Measurements from ENCODE around the gene CHRNA1. TPM values are rescaled to one million over a fixed set of nuclear protein-coding genes. Genes with fewer than 3 reads are reported as not detected.

CHRNA1 gene
- total RNA-seq (2.2 TPM), polyA plus RNA-seq (4.2 TPM)
- long read RNA-seq, donor 1 = 0 reads
- long read RNA-seq, donor 2 = 0 reads
- long read RNA-seq, donor 3, partial matches to known transcripts = 0 of 2 reads
- long read RNA-seq, donor 3, other reads (novel, unspliced or antisense) = 0 of 2 reads
- long read RNA-seq, donor 4 = 0 reads
- long read RNA-seq, donor 5 = 0 reads
- long read RNA-seq, donor 6 = 0 reads
- long read RNA-seq, donor 7, partial matches to known transcripts = 0 of 2 reads
- long read RNA-seq, donor 7, other reads (novel, unspliced or antisense) = 0 of 2 reads
- long read RNA-seq, donor 8 = 0 reads
- long read RNA-seq, donor 9, partial matches to known transcripts = 0 of 1 reads
- long read RNA-seq, donor 9, other reads (novel, unspliced or antisense) = 0 of 1 reads
- long read RNA-seq, donor 10 = 0 reads

GRCh38 chr2:174764280-174765255 lies at the start of gene CHRNA1:
CHRNA1 (minus strand) TSS chr2:174764472; CDS start chr2:174764394, 78 bp downstream.
- Histone ChIP-seq H3K4me1 (ENCODE audit: control insufficient read depth in 2 of 2, insufficient read depth in 2 of 2, low read length in 2 of 2) (peaks cover 0 to 7% of the 10 kb centered on the region in 2 donors), H3K36me3 (ENCODE audit: control insufficient read depth in 2 of 2, insufficient read depth in 2 of 2, low read length in 1 of 2) (no peaks in the 10 kb centered on the region), H3K4me3 (ENCODE audit: low read length in 2 of 2) (no peak within 1 kb of the TSS), H3K9me3 (ENCODE audit: control insufficient read depth in 2 of 2, insufficient read depth in 1 of 2, low read length in 1 of 2) (no peaks in the 10 kb centered on the region), H3K27me3 (ENCODE audit: control insufficient read depth in 2 of 2, insufficient read depth in 1 of 2, low read length in 1 of 2) (peaks cover 0 to 9% of the 10 kb centered on the region in 2 donors), H3K27ac (ENCODE audit: low read depth in 1 of 2, low read length in 1 of 2) (no peak within 1 kb of the TSS)
- 92% methylated on average over 13 of the region's 13 CpGs for WGBS
- DNase-seq (ENCODE audit: low read depth in 6 of 9, low spot score in 9 of 9) = no peak

DNA sequence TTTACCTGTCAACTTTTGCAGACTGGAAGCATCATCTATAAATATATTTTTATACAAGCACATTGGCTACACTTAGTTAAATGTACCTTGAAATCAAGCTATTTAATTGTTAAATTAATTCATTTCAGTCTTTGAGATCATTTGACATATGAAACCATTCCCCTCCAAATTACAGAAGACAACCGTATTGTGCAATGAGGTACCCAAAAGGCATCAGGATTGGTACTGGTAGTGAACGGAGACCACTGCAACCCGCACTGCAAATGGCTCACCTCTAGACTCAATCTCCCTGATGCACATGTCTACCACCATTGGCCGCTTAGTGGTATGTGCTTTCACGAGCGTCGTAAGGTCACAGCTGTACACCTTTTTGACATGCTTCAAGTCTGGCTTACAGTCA lies 47.8 kb upstream of the CHRNA1 start:
- H3K4me3 ChIP-seq (ENCODE audit: low read length in 2 of 2) = no peak overlapping the region
- no peaks in the 10 kb centered on the region for H3K4me1 ChIP-seq (ENCODE audit: control insufficient read depth in 2 of 2, insufficient read depth in 2 of 2, low read length in 2 of 2)
- no peaks in the 10 kb centered on the region for H3K27me3 ChIP-seq (ENCODE audit: control insufficient read depth in 2 of 2, insufficient read depth in 1 of 2, low read length in 1 of 2)
- no peaks in the 10 kb centered on the region for H3K36me3 ChIP-seq (ENCODE audit: control insufficient read depth in 2 of 2, insufficient read depth in 2 of 2, low read length in 1 of 2)
- no peak for DNase-seq (ENCODE audit: low read depth in 6 of 9, low spot score in 9 of 9)
- 98% methylated on average over 7 of the region's 7 CpGs for WGBS
- no peak overlapping the region for H3K27ac ChIP-seq (ENCODE audit: low read depth in 1 of 2, low read length in 1 of 2)
- no peaks in the 10 kb centered on the region for H3K9me3 ChIP-seq (ENCODE audit: control insufficient read depth in 2 of 2, insufficient read depth in 1 of 2, low read length in 1 of 2)

DNA sequence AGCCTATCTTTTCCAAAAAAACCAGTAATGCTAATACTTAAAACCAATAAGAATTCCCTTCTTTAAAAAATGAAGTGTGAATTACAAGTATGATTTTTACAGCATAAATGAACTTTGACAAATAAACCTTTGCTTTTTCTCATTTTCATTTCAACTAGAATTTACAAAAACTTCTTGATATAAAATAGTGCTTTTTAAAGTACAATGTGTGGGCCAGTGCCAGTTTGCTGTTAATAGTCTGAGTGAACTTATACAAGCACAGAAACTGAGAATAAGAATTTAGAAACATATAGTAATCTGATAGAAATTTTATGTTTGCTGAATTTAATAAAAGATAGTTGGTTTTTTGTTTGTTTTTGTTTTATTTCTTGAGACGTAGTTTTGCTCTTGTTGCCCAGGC lies 43.7 kb upstream of the CHRNA1 start:
- WGBS = 95% methylated on average over 1 of the region's 1 CpG
- no peak for DNase-seq (ENCODE audit: low read depth in 6 of 9, low spot score in 9 of 9)
- Histone ChIP-seq H3K27ac (ENCODE audit: low read depth in 1 of 2, low read length in 1 of 2) (no peak overlapping the region), H3K4me3 (ENCODE audit: low read length in 2 of 2) (no peak overlapping the region), H3K9me3 (ENCODE audit: control insufficient read depth in 2 of 2, insufficient read depth in 1 of 2, low read length in 1 of 2) (no peaks in the 10 kb centered on the region), H3K36me3 (ENCODE audit: control insufficient read depth in 2 of 2, insufficient read depth in 2 of 2, low read length in 1 of 2) (no peaks in the 10 kb centered on the region), H3K27me3 (ENCODE audit: control insufficient read depth in 2 of 2, insufficient read depth in 1 of 2, low read length in 1 of 2) (no peaks in the 10 kb centered on the region), H3K4me1 (ENCODE audit: control insufficient read depth in 2 of 2, insufficient read depth in 2 of 2, low read length in 2 of 2) (no peaks in the 10 kb centered on the region)

GRCh38 chr2:174805803-174806202 lies 41.5 kb upstream of the CHRNA1 start:
- no peaks in the 10 kb centered on the region for H3K9me3 ChIP-seq (ENCODE audit: control insufficient read depth in 2 of 2, insufficient read depth in 1 of 2, low read length in 1 of 2)
- H3K27ac ChIP-seq (ENCODE audit: low read depth in 1 of 2, low read length in 1 of 2) = no peak overlapping the region
- 98% methylated on average over 1 of the region's 1 CpG for WGBS
- no peaks in the 10 kb centered on the region for H3K36me3 ChIP-seq (ENCODE audit: control insufficient read depth in 2 of 2, insufficient read depth in 2 of 2, low read length in 1 of 2)
- no peak overlapping the region for H3K4me3 ChIP-seq (ENCODE audit: low read length in 2 of 2)
- DNase-seq (ENCODE audit: low read depth in 6 of 9, low spot score in 9 of 9) = no peak
- H3K27me3 ChIP-seq (ENCODE audit: control insufficient read depth in 2 of 2, insufficient read depth in 1 of 2, low read length in 1 of 2) = no peaks in the 10 kb centered on the region
- no peaks in the 10 kb centered on the region for H3K4me1 ChIP-seq (ENCODE audit: control insufficient read depth in 2 of 2, insufficient read depth in 2 of 2, low read length in 2 of 2)

DNA sequence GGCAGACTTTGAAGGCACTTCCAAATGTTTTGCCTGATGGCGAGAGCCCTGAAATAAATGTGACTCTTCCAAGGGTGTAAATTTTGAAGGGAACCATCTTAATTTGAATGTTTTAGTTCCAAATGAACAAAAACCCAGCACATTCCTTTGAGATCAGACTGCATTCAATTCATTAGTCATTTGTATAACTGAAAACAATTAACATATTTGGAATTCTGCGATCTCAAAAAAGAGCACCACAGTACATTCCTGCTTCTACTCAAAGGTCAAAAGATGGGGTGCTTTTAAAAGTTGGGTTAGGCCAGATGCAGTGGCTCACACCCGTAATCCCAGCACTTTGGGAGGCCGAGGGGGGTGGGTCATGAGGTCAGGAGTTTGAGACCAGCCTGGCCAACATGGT lies 38.2 kb upstream of the CHRNA1 start:
- Histone ChIP-seq H3K27ac (ENCODE audit: low read depth in 1 of 2, low read length in 1 of 2) (no peak overlapping the region), H3K36me3 (ENCODE audit: control insufficient read depth in 2 of 2, insufficient read depth in 2 of 2, low read length in 1 of 2) (no peaks in the 10 kb centered on the region), H3K4me1 (ENCODE audit: control insufficient read depth in 2 of 2, insufficient read depth in 2 of 2, low read length in 2 of 2) (no peaks in the 10 kb centered on the region), H3K27me3 (ENCODE audit: control insufficient read depth in 2 of 2, insufficient read depth in 1 of 2, low read length in 1 of 2) (no peaks in the 10 kb centered on the region), H3K9me3 (ENCODE audit: control insufficient read depth in 2 of 2, insufficient read depth in 1 of 2, low read length in 1 of 2) (no peaks in the 10 kb centered on the region), H3K4me3 (ENCODE audit: low read length in 2 of 2) (no peak overlapping the region)
- DNase-seq (ENCODE audit: low read depth in 6 of 9, low spot score in 9 of 9) = no peak
- 96% methylated on average over 4 of the region's 4 CpGs for WGBS

- no peak overlapping the region for H3K4me3 ChIP-seq (ENCODE audit: low read length in 2 of 2)
- H3K27ac ChIP-seq (ENCODE audit: low read depth in 1 of 2, low read length in 1 of 2) = no peak overlapping the region
- H3K9me3 ChIP-seq (ENCODE audit: control insufficient read depth in 2 of 2, insufficient read depth in 1 of 2, low read length in 1 of 2) = no peaks in the 10 kb centered on the region
- 95% methylated on average over 8 of the region's 8 CpGs for WGBS
- DNase-seq (ENCODE audit: low read depth in 6 of 9, low spot score in 9 of 9) = no peak
- H3K36me3 ChIP-seq (ENCODE audit: control insufficient read depth in 2 of 2, insufficient read depth in 2 of 2, low read length in 1 of 2) = no peaks in the 10 kb centered on the region
- H3K4me1 ChIP-seq (ENCODE audit: control insufficient read depth in 2 of 2, insufficient read depth in 2 of 2, low read length in 2 of 2) = peaks cover 0 to 5% of the 10 kb centered on the region in 2 donors
- no peaks in the 10 kb centered on the region for H3K27me3 ChIP-seq (ENCODE audit: control insufficient read depth in 2 of 2, insufficient read depth in 1 of 2, low read length in 1 of 2)
Measured at GRCh38 chr2:174800436-174801205, 36.3 kb upstream of the CHRNA1 start.

- 96% methylated on average over 1 of the region's 1 CpG for WGBS
- Histone ChIP-seq H3K9me3 (ENCODE audit: control insufficient read depth in 2 of 2, insufficient read depth in 1 of 2, low read length in 1 of 2) (no peaks in the 10 kb centered on the region), H3K27me3 (ENCODE audit: control insufficient read depth in 2 of 2, insufficient read depth in 1 of 2, low read length in 1 of 2) (no peaks in the 10 kb centered on the region), H3K36me3 (ENCODE audit: control insufficient read depth in 2 of 2, insufficient read depth in 2 of 2, low read length in 1 of 2) (no peaks in the 10 kb centered on the region), H3K4me1 (ENCODE audit: control insufficient read depth in 2 of 2, insufficient read depth in 2 of 2, low read length in 2 of 2) (peaks cover 4 to 16% of the 10 kb centered on the region in 2 donors), H3K4me3 (ENCODE audit: low read length in 2 of 2) (no peak overlapping the region), H3K27ac (ENCODE audit: low read depth in 1 of 2, low read length in 1 of 2) (no peak overlapping the region)
- DNase-seq (ENCODE audit: low read depth in 6 of 9, low spot score in 9 of 9) = no peak
Measured at GRCh38 chr2:174798801-174799200, 34.5 kb upstream of the CHRNA1 start.

DNA sequence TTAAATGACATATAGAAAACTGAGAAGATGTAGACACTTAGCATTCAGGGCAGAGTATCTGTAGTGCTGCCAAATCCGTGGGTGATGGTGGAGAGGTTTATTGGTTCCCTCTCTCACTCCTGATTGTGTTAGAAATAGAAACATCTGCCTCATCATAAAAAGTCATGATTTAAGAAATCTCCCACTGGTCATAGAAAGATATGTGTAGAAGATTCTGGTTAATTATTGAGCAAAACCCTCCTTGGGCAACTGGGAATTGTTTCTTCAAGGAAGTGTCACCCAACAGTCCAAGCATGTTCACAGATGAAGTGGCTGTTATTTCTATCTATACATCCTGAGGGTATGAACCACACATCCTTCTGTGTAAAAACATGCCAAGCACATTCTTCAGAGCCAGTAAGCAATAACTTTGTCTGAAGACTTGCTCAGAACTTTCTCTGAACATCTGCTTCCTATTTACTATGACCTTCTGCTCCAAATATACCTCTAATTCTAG lies 33.6 kb upstream of the CHRNA1 start:
- WGBS = 93% methylated on average over 1 of the region's 1 CpG

More for the DNA sequence above, 33.6 kb upstream of the CHRNA1 start:
- no peak overlapping the region for H3K27ac ChIP-seq (ENCODE audit: low read depth in 1 of 2, low read length in 1 of 2)
- peaks cover 4 to 16% of the 10 kb centered on the region in 2 donors for H3K4me1 ChIP-seq (ENCODE audit: control insufficient read depth in 2 of 2, insufficient read depth in 2 of 2, low read length in 2 of 2)
- H3K27me3 ChIP-seq (ENCODE audit: control insufficient read depth in 2 of 2, insufficient read depth in 1 of 2, low read length in 1 of 2) = no peaks in the 10 kb centered on the region
- no peak overlapping the region for H3K4me3 ChIP-seq (ENCODE audit: low read length in 2 of 2)
- DNase-seq (ENCODE audit: low read depth in 6 of 9, low spot score in 9 of 9) = no peak
- H3K9me3 ChIP-seq (ENCODE audit: control insufficient read depth in 2 of 2, insufficient read depth in 1 of 2, low read length in 1 of 2) = no peaks in the 10 kb centered on the region
- no peaks in the 10 kb centered on the region for H3K36me3 ChIP-seq (ENCODE audit: control insufficient read depth in 2 of 2, insufficient read depth in 2 of 2, low read length in 1 of 2)

All from thymus (tissue), 14 donors.